H1 (cell line): ENCODE measurements around the gene PNPLA3. TPM values are rescaled to one million over a fixed set of nuclear protein-coding genes. Genes with fewer than 3 reads are reported as not detected.

ENCODE experiments used
- CTCF ChIA-PET: fragments of 300-600 bp; sonication (Branson Sonifier 250); formaldehyde crosslinking; loops from one replicate; lab custom pipeline; 2021; ENCODE audit not compliant: partially characterized antibody; lab: Charles Lee
- POLR2A ChIA-PET: fragments of 300-600 bp; sonication (Branson Sonifier 250); formaldehyde crosslinking; loops from one replicate; lab custom pipeline; 2021; ENCODE audit warnings: inconsistent platforms; ENCODE audit not compliant: partially characterized antibody; lab: Charles Lee
- DNase-seq, 2 experiments: peaks; one replicate each; pipeline versions ENCODE4 v3.0.0 to v3.0.0-alpha.2; 2010 to 2022; ENCODE audit warnings: low spot score in 2 of 2, low read depth in 1 of 2, mixed read lengths in 1 of 2
- FAIRE-seq: peaks from 2 replicates; lab custom pipeline; 2011; peaks lifted over from hg19 to GRCh38; lab: Jason Lieb, UNC
- H2AFZ ChIP-seq: 2 replicates; pipeline ENCODE4 v1.8.1; 2012; ENCODE audit warnings: low read length, inconsistent platforms
- H2AK5ac ChIP-seq: 2 replicates; pipeline ENCODE4 v1.6.1; 2013; ENCODE audit warnings: low read depth, low read length
- H2BK120ac ChIP-seq: replicated peaks from 2 replicates; pipeline ENCODE3; 2013; ENCODE audit warnings: low read depth, low read length, inconsistent platforms
- H2BK12ac ChIP-seq: 2 replicates; pipeline ENCODE4 v1.6.1; 2013; ENCODE audit warnings: low read depth, low read length
- H2BK15ac ChIP-seq: 2 replicates; pipeline ENCODE4 v1.6.1; 2013; ENCODE audit warnings: low read length
- H2BK20ac ChIP-seq: 2 replicates; pipeline ENCODE4 v1.6.1; 2013; ENCODE audit warnings: low read length
- H2BK5ac ChIP-seq: 2 replicates; pipeline ENCODE4 v1.6.1; 2013; ENCODE audit warnings: low read depth, low read length
- H3K14ac ChIP-seq: 2 replicates; pipeline ENCODE4 v1.6.1; 2013; ENCODE audit warnings: inconsistent platforms; ENCODE audit not compliant: insufficient read length
- H3K18ac ChIP-seq: 2 replicates; pipeline ENCODE4 v1.6.1; 2013; ENCODE audit warnings: low read length; ENCODE audit errors: extremely low read depth
- H3K23ac ChIP-seq: 2 replicates; pipeline ENCODE4 v1.6.1; 2013; ENCODE audit warnings: inconsistent platforms; ENCODE audit not compliant: insufficient read length
- H3K23me2 ChIP-seq: 2 replicates; pipeline ENCODE4 v1.6.1; 2013; ENCODE audit warnings: low read depth, low read length
- H3K27ac ChIP-seq: 2 replicates; pipeline ENCODE4 v1.6.1; 2011; ENCODE audit warnings: low read depth, low read length, inconsistent platforms
- H3K27me3 ChIP-seq, 4 experiments: replicated peaks in 1 of 4; 1 replicate in 1 of 4; 2 replicates in 3 of 4; pipeline versions ENCODE4 v1.6.1 to v1.8.1; 2011 to 2013; ENCODE audit warnings: low read length in 3 of 4, mild to moderate bottlenecking in 3 of 4, inconsistent platforms in 2 of 4, mixed read lengths in 2 of 4, moderate library complexity in 1 of 4; ENCODE audit not compliant: control insufficient read depth in 3 of 4, insufficient read depth in 3 of 4; ENCODE audit errors: extremely low read depth in 1 of 4
- H3K36me3 ChIP-seq, 4 experiments: 2 replicates each; pipeline versions ENCODE4 v1.6.1 to v1.8.1; 2011 to 2013; ENCODE audit warnings: mild to moderate bottlenecking in 4 of 4, low read length in 3 of 4, moderate library complexity in 2 of 4, control low read depth in 1 of 4, inconsistent platforms in 1 of 4; ENCODE audit not compliant: insufficient read depth in 4 of 4, control insufficient read depth in 2 of 4
- H3K4ac ChIP-seq: replicated peaks from 2 replicates; pipeline ENCODE3; 2013; ENCODE audit warnings: low read length, low read depth, mixed read lengths, inconsistent platforms; ENCODE audit not compliant: insufficient read length
- H3K4me1 ChIP-seq, 4 experiments: replicated peaks in 1 of 4; 1 replicate in 1 of 4; 2 replicates in 3 of 4; pipeline versions ENCODE4 v1.6.1 to v1.8.1; 2011 to 2013; ENCODE audit warnings: low read length in 3 of 4, inconsistent platforms in 2 of 4, mixed read lengths in 1 of 4; ENCODE audit not compliant: insufficient read depth in 4 of 4, control insufficient read depth in 3 of 4
- H3K4me2 ChIP-seq, 2 experiments: 2 replicates each; pipeline versions ENCODE4 v1.6.1 to v1.8.1; 2011 to 2013; ENCODE audit warnings: low read depth in 2 of 2, low read length in 2 of 2, control low read depth in 1 of 2, inconsistent platforms in 1 of 2, mild to moderate bottlenecking in 1 of 2; ENCODE audit not compliant: insufficient read depth in 1 of 2
- H3K4me3 ChIP-seq, 4 experiments: fragments of 200-600, 300-600 bp in 1 of 4; sonication (generic), shearing (Covaris generic), sonication (Bioruptor Twin) in 1 of 4; 2 replicates each; pipeline versions ENCODE4 v1.5.1 to v1.8.1; 2011 to 2016; ENCODE audit warnings: low read length in 4 of 4, low read depth in 3 of 4, control low read depth in 2 of 4, inconsistent platforms in 2 of 4, mild to moderate bottlenecking in 2 of 4, mixed read lengths in 1 of 4, moderate library complexity in 1 of 4; ENCODE audit not compliant: insufficient read depth in 2 of 4; ENCODE audit errors: extremely low read depth in 1 of 4
- H3K56ac ChIP-seq: replicated peaks from 2 replicates; pipeline ENCODE3; 2013; ENCODE audit warnings: low read depth, mild to moderate bottlenecking, mixed read lengths, low read length, inconsistent platforms; ENCODE audit not compliant: insufficient read length
- H3K79me1 ChIP-seq: 2 replicates; pipeline ENCODE4 v1.6.1; 2013; ENCODE audit warnings: low read depth, low read length, control low read depth
- H3K79me2 ChIP-seq, 2 experiments: 2 replicates each; pipeline versions ENCODE4 v1.6.1 to v1.8.1; 2012 to 2013; ENCODE audit warnings: low read length in 2 of 2, mild to moderate bottlenecking in 2 of 2, inconsistent platforms in 1 of 2; ENCODE audit not compliant: insufficient read depth in 2 of 2, control insufficient read depth in 1 of 2
- H3K9ac ChIP-seq, 4 experiments: replicated peaks in 1 of 4; 1 replicate in 1 of 4; 2 replicates in 3 of 4; pipeline versions ENCODE4 v1.6.1 to v1.8.1; 2011 to 2013; ENCODE audit warnings: low read depth in 3 of 4, low read length in 3 of 4, control low read depth in 2 of 4, mild to moderate bottlenecking in 2 of 4, moderate library complexity in 2 of 4, inconsistent platforms in 1 of 4; ENCODE audit errors: extremely low read depth in 1 of 4
- H3K9me3 ChIP-seq, 2 experiments: 2 replicates each; pipeline versions ENCODE4 v1.6.1 to v1.8.1; 2012 to 2013; ENCODE audit warnings: mild to moderate bottlenecking in 2 of 2, moderate library complexity in 2 of 2, control low read depth in 1 of 2, inconsistent platforms in 1 of 2, low read depth in 1 of 2, low read length in 1 of 2, mixed read lengths in 1 of 2; ENCODE audit not compliant: insufficient read depth in 2 of 2
- H4K20me1 ChIP-seq, 2 experiments: replicated peaks in 1 of 2; 2 replicates each; pipeline versions ENCODE3 to v1.8.1; 2011 to 2013; ENCODE audit warnings: inconsistent platforms in 2 of 2, low read length in 2 of 2, mild to moderate bottlenecking in 1 of 2; ENCODE audit not compliant: insufficient read depth in 2 of 2, control insufficient read depth in 1 of 2
- H4K5ac ChIP-seq: 2 replicates; pipeline ENCODE4 v1.6.1; 2013; ENCODE audit warnings: low read length, low read depth, mixed read lengths, inconsistent platforms; ENCODE audit not compliant: insufficient read length
- H4K8ac ChIP-seq: 2 replicates; pipeline ENCODE4 v1.8.0; 2013; ENCODE audit warnings: mild to moderate bottlenecking, moderate library complexity, low read length, inconsistent platforms; ENCODE audit not compliant: insufficient read depth; ENCODE audit errors: extremely low read depth
- H4K91ac ChIP-seq: replicated peaks from 2 replicates; pipeline ENCODE3; 2013; ENCODE audit warnings: low read length, mixed read lengths, inconsistent platforms; ENCODE audit not compliant: insufficient read length
- ASH2L ChIP-seq: fragments of 200-600, 300-600 bp; sonication (generic); IDR thresholded peaks from one replicate; pipeline ENCODE4 v1.7.1; 2017; ENCODE audit warnings: low read length
- RNF2 ChIP-seq: fragments of 200-900, 300-1000 bp; sonication (generic); IDR thresholded peaks from 2 replicates; pipeline ENCODE4 v1.7.1; 2016; ENCODE audit warnings: borderline replicate concordance, low read depth, mild to moderate bottlenecking, antibody characterized with exemption, low read length; ENCODE audit not compliant: poor library complexity, severe bottlenecking; ENCODE audit errors: missing control alignments
- SIRT6 ChIP-seq: IDR thresholded peaks from one replicate; pipeline ENCODE4 v1.7.1; 2012; ENCODE audit warnings: low read length, inconsistent platforms
- TAF7 ChIP-seq: optimal IDR thresholded peaks from 2 replicates; pipeline ENCODE3; 2011; ENCODE audit warnings: low read depth, mild to moderate bottlenecking, inconsistent platforms, low read length, moderate library complexity, borderline replicate concordance
- WGBS, 2 experiments: shearing (Covaris generic) in 1 of 2; methylation state at CpG; one replicate each; pipeline versions ENCODE4 v1.1.6 to v1.1.7; 2013 to 2015; ENCODE audit warnings: low lambda C conversion rate in 2 of 2, mixed read lengths in 2 of 2, inconsistent platforms in 1 of 2, low coverage in 1 of 2, missing lambda C conversion rate in 1 of 2; ENCODE audit not compliant: insufficient replicate concordance in 2 of 2, insufficient coverage in 1 of 2, insufficient read length in 1 of 2; ENCODE audit errors: extremely low coverage in 1 of 2, missing lambda C conversion rate in 1 of 2; 5-methylcytosine and 5-hydroxymethylcytosine counted together
- polyA plus RNA-seq, 7 experiments: library from polyadenylated mRNA; depleted of rRNA in 3 of 7; stranded (reverse) in 5 of 7; unstranded in 2 of 7; fragments of >200 nt in 5 of 7; fragments of 200-250 nt in 2 of 7; gene quantifications; 1 replicate in 5 of 7; 2 replicates in 1 of 7; 4 replicates in 1 of 7; pipeline versions ENCODE4 v1.2.1 to v1.2.3, GENCODE V29; 2011 to 2013; ENCODE audit warnings: missing spikeins in 2 of 7, mixed read lengths in 2 of 7
- total RNA-seq: library from RNA; stranded (reverse); fragmentation: NEBNext Ultra II Directional; extraction: Animal tissue kit (Norgen Biotek cat#: 25700); gene quantifications from 2 replicates; pipeline ENCODE4 v1.2.1, GENCODE V29; 2021

Gene PNPLA3
- total and polyA plus RNA-seq, 2 of the 8 experiments (the other 6 are each of a cell fraction or from before 2014, with no cell fraction given), result 17.5 to 23.4 TPM

DNA sequence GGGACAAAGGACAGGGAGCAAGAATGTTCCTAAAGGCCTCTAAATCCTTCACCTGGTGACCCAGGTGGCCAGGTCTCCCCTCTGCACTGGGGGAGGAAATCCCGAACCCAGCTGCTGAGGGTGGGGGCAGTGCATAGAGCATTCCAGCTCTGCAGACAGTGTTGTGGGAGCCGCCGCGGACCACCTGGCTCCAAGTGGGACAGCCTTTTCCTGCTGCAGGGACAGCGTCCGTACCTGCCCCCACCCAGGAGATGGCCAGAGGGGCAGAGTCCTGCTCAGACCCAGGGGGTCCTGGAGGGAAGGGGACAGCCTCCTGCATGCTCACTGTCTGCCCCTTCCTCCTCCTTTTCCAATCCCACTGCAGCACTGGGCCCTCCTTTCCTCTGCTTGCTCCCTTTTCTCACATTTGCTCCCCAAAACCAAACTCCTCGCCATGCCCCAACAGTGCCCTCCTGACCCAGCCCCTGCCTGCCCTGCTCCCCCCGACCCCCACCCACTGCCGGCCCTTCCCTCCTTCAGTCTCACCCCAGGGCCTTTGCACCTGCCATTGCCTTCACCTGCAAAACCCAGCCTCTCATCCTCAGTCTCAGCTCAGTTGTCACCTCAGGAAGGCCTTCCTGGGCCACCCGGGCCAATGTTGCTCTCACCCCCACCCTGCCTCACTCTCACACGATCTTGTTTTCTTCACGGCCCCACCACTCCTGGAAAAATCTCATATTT is 44.6 kb upstream of the PNPLA3 start:
- H4K20me1 ChIP-seq, result peaks cover 0 to 4% of the 10 kb centered on the region in 2 experiments
- H3K9ac ChIP-seq, result no peak overlapping the region
- DNase-seq (no peak), FAIRE-seq (no peak)
- H3K79me1 ChIP-seq, result no peaks in the 10 kb centered on the region
- no peak overlapping the region for H3K18ac ChIP-seq
- H3K79me2 ChIP-seq, result no peaks in the 10 kb centered on the region
- H4K5ac ChIP-seq, result no peak overlapping the region
- H2BK20ac ChIP-seq, result no peak overlapping the region
- H3K4me1 ChIP-seq, result peaks cover 0 to 2% (median 0%) of the 10 kb centered on the region in 4 experiments; a peak in 1 of 7 replicates
- TF ChIP-seq SIRT6 (no peak), ASH2L (no peak), TAF7 (no peak), RNF2 (no peak)
- H3K14ac ChIP-seq, result no peak overlapping the region
- CTCF ChIA-PET, result interaction anchor here (1.8 kb wide), 2 partner anchors 50 to 67 kb away, joined by 4 to 6 read pairs; no protein-coding TSS in a partner anchor
- no peak overlapping the region for H3K4me3 ChIP-seq
- no peak overlapping the region for H4K91ac ChIP-seq
- H2BK5ac ChIP-seq, result no peak overlapping the region
- POLR2A ChIA-PET, result interaction anchor here (2.4 kb wide), 1 partner anchor 19 kb away, joined by 7 read pairs; no protein-coding TSS in a partner anchor
- H3K9me3 ChIP-seq, result peaks cover 0 to 3% of the 10 kb centered on the region in 2 experiments; a peak in 2 of 4 replicates
- no peaks in the 10 kb centered on the region for H3K36me3 ChIP-seq
- H3K27me3 ChIP-seq, result no peaks in the 10 kb centered on the region
- no peak overlapping the region for H3K4me2 ChIP-seq
- H3K4ac ChIP-seq, result no peak overlapping the region
- H2BK120ac ChIP-seq, result no peak overlapping the region
- no peak overlapping the region for H3K23ac ChIP-seq
- H2BK12ac ChIP-seq, result no peak overlapping the region
- no peak overlapping the region; the same call in 1 of the 2 replicates for H4K8ac ChIP-seq
- no peak overlapping the region for H3K27ac ChIP-seq
- no peaks in the 10 kb centered on the region for H3K23me2 ChIP-seq
- H3K56ac ChIP-seq, result no peak overlapping the region
- H2AFZ ChIP-seq, result no peak overlapping the region
- 85% methylated on average over 9 of the region's 12 CpGs; no CpG with 5 or more reads in 1 of the 2 experiments for WGBS, 2 experiments
- no peak overlapping the region for H2BK15ac ChIP-seq
- H2AK5ac ChIP-seq, result no peak overlapping the region
